ENCODE data around the gene PDZRN3.

- TF ChIP-seq CTCF (IDR thresholded peaks at IDR 0.05) (no peak), POLR2A (IDR thresholded peaks at IDR 0.05) (no peak)
Observed at GRCh38 chr3:73435055-73435454, 189.7 kb downstream of the PDZRN3 start.
